H9 (cell line): Measurements from ENCODE around the gene GMPR. TPM values are rescaled to one million over a fixed set of nuclear protein-coding genes. Genes with fewer than 3 reads are reported as not detected.

Source experiments
- DNase-seq: peaks from one replicate; pipeline ENCODE4 v3.0.0-alpha.2; 2017
- H2AFZ ChIP-seq: one replicate; pipeline ENCODE4 v1.6.1; 2013; ENCODE audit warnings: mild to moderate bottlenecking, low read length, control low read depth, moderate library complexity
- H2AK5ac ChIP-seq: 2 replicates; pipeline ENCODE4 v1.6.1; 2013; ENCODE audit warnings: low read length, control low read depth, mixed read lengths; ENCODE audit not compliant: insufficient read length
- H2BK120ac ChIP-seq: one replicate; pipeline ENCODE4 v1.6.1; 2013; ENCODE audit warnings: low read depth, mild to moderate bottlenecking, low read length, control low read depth, inconsistent platforms; ENCODE audit not compliant: poor library complexity, severe bottlenecking
- H2BK12ac ChIP-seq: 2 replicates; pipeline ENCODE4 v1.6.1; 2013; ENCODE audit warnings: low read length, control low read depth, mixed read lengths, low read depth; ENCODE audit not compliant: insufficient read length
- H2BK15ac ChIP-seq: 2 replicates; pipeline ENCODE4 v1.6.1; 2013; ENCODE audit warnings: low read depth, low read length, control low read depth
- H2BK20ac ChIP-seq: one replicate; pipeline ENCODE4 v1.6.1; 2013; ENCODE audit warnings: low read depth, mild to moderate bottlenecking, low read length, control low read depth, inconsistent platforms; ENCODE audit not compliant: poor library complexity, severe bottlenecking
- H2BK5ac ChIP-seq: 2 replicates; pipeline ENCODE4 v1.6.1; 2013; ENCODE audit warnings: low read length, control low read depth, mixed read lengths; ENCODE audit not compliant: insufficient read length
- H3K14ac ChIP-seq: 2 replicates; pipeline ENCODE4 v1.6.1; 2013; ENCODE audit warnings: low read length, control low read depth; ENCODE audit not compliant: insufficient read depth
- H3K18ac ChIP-seq: 2 replicates; pipeline ENCODE4 v1.6.1; 2013; ENCODE audit warnings: low read depth, mild to moderate bottlenecking, mixed read lengths, low read length, control low read depth; ENCODE audit not compliant: insufficient read length
- H3K23ac ChIP-seq: 2 replicates; pipeline ENCODE4 v1.6.1; 2013; ENCODE audit warnings: low read length, control low read depth, mixed read lengths, low read depth; ENCODE audit not compliant: insufficient read length
- H3K23me2 ChIP-seq: 2 replicates; pipeline ENCODE4 v1.6.1; 2013; ENCODE audit warnings: low read depth, mild to moderate bottlenecking, mixed read lengths, low read length, control low read depth; ENCODE audit not compliant: insufficient read length, poor library complexity, severe bottlenecking
- H3K27ac ChIP-seq: 2 replicates; pipeline ENCODE4 v1.5.1; 2013; ENCODE audit warnings: low read length, control low read depth, mixed read lengths, low read depth; ENCODE audit not compliant: insufficient read length
- H3K27me3 ChIP-seq: 2 replicates; pipeline ENCODE4 v1.6.1; 2013; ENCODE audit warnings: low read length, control low read depth, inconsistent platforms; ENCODE audit not compliant: insufficient read depth
- H3K4ac ChIP-seq: 2 replicates; pipeline ENCODE4 v1.6.1; 2013; ENCODE audit warnings: low read depth, mild to moderate bottlenecking, control low read depth, inconsistent platforms, low read length, moderate library complexity
- H3K4me1 ChIP-seq: 2 replicates; pipeline ENCODE4 v1.6.1; 2013; ENCODE audit warnings: low read length, control low read depth, inconsistent platforms; ENCODE audit not compliant: insufficient read depth
- H3K4me2 ChIP-seq: 2 replicates; pipeline ENCODE4 v1.6.1; 2013; ENCODE audit warnings: low read length, control low read depth, mixed read lengths; ENCODE audit not compliant: insufficient read length, insufficient read depth
- H3K56ac ChIP-seq: 2 replicates; pipeline ENCODE4 v1.6.1; 2013; ENCODE audit warnings: low read depth, mild to moderate bottlenecking, mixed read lengths, low read length, control low read depth; ENCODE audit not compliant: insufficient read length
- H3K79me1 ChIP-seq: 2 replicates; pipeline ENCODE4 v1.6.1; 2013; ENCODE audit warnings: low read depth, mild to moderate bottlenecking, moderate library complexity, low read length, control low read depth, inconsistent platforms; ENCODE audit not compliant: insufficient read depth, poor library complexity, severe bottlenecking
- H3K79me2 ChIP-seq: 2 replicates; pipeline ENCODE4 v1.6.1; 2013; ENCODE audit warnings: low read length, control low read depth, inconsistent platforms; ENCODE audit not compliant: insufficient read depth
- H3K9ac ChIP-seq: 2 replicates; pipeline ENCODE4 v1.6.1; 2013; ENCODE audit warnings: low read length, control low read depth, mixed read lengths; ENCODE audit not compliant: insufficient read length; ENCODE audit errors: extremely low read depth
- H3K9me3 ChIP-seq: one replicate; pipeline ENCODE4 v1.6.1; 2013; ENCODE audit warnings: low read depth, low read length, inconsistent platforms; ENCODE audit not compliant: control insufficient read depth
- H3T11ph ChIP-seq: one replicate; pipeline ENCODE4 v1.6.1; 2013; ENCODE audit warnings: mild to moderate bottlenecking, low read length, control low read depth, inconsistent platforms
- H4K20me1 ChIP-seq: one replicate; pipeline ENCODE4 v1.6.1; 2013; ENCODE audit not compliant: control insufficient read depth, insufficient read length, insufficient read depth
- H4K5ac ChIP-seq: 2 replicates; pipeline ENCODE4 v1.6.1; 2013; ENCODE audit warnings: low read depth, mild to moderate bottlenecking, mixed read lengths, low read length, control low read depth; ENCODE audit not compliant: insufficient read length
- H4K8ac ChIP-seq: replicated peaks from 2 replicates; pipeline ENCODE4 v1.6.1; 2013; ENCODE audit warnings: low read length, control low read depth, mixed read lengths, low read depth; ENCODE audit not compliant: insufficient read length
- H4K91ac ChIP-seq: 2 replicates; pipeline ENCODE4 v1.6.1; 2013; ENCODE audit warnings: low read depth, mild to moderate bottlenecking, moderate library complexity, mixed read lengths, low read length, control low read depth; ENCODE audit not compliant: insufficient read length
- H3K27ac Mint-ChIP-seq, 3 experiments: 2 replicates in 2 of 3; 3 replicates in 1 of 3; pipeline ENCODE4 v1.8.0; 2020 to 2021; ENCODE audit warnings: mixed read lengths in 3 of 3, mild to moderate bottlenecking in 1 of 3, moderate library complexity in 1 of 3
- H3K27me3 Mint-ChIP-seq: 2 replicates; pipeline ENCODE4 v1.8.0; 2021; ENCODE audit warnings: low read depth, mild to moderate bottlenecking, moderate library complexity, mixed read lengths
- H3K36me3 Mint-ChIP-seq, 3 experiments: 2 replicates in 2 of 3; 3 replicates in 1 of 3; pipeline ENCODE4 v1.8.0; 2020 to 2021; ENCODE audit warnings: low read depth in 3 of 3, mixed read lengths in 3 of 3; ENCODE audit not compliant: insufficient read depth in 1 of 3
- H3K4me1 Mint-ChIP-seq, 2 experiments: 2 replicates each; pipeline ENCODE4 v1.8.0; 2020; ENCODE audit warnings: mixed read lengths in 2 of 2
- H3K4me3 Mint-ChIP-seq, 2 experiments: 2 replicates in 1 of 2; 3 replicates in 1 of 2; pipeline ENCODE4 v1.8.0; 2020 to 2021; ENCODE audit warnings: mild to moderate bottlenecking in 2 of 2, mixed read lengths in 2 of 2, moderate library complexity in 1 of 2
- H3K9me3 Mint-ChIP-seq, 2 experiments: 2 replicates in 1 of 2; 3 replicates in 1 of 2; pipeline ENCODE4 v1.8.0; 2020; ENCODE audit warnings: mild to moderate bottlenecking in 2 of 2, mixed read lengths in 2 of 2, moderate library complexity in 1 of 2
- CTCF ChIP-seq: fragments of 200-600 bp; sonication (generic); conservative IDR thresholded peaks from 3 replicates; pipeline ENCODE4 v1.8.0; 2021; ENCODE audit warnings: antibody characterized with exemption, mild to moderate bottlenecking
- WGBS: extraction: QIAGEN DNeasy Blood & Tissue Kit; methylation state at CpG from one replicate; pipeline ENCODE4 v1.1.7; 2013; ENCODE audit warnings: missing lambda C conversion rate, low lambda C conversion rate, mixed read lengths; ENCODE audit not compliant: insufficient read length; ENCODE audit errors: extremely low coverage; 5-methylcytosine and 5-hydroxymethylcytosine counted together
- total RNA-seq: library from RNA; stranded (reverse); gene quantifications from 2 replicates; pipeline ENCODE4 v1.2.1, GENCODE V29; 2021

GMPR gene
- total RNA-seq, 1 experiment from 2014 or later: 0.70 TPM

- no peaks in the 10 kb centered on the region for H3K9me3 ChIP-seq
- H3K9ac ChIP-seq: no peak overlapping the region
- peaks cover 46 to 50% of the 10 kb centered on the region in 2 experiments for H3K4me1 Mint-ChIP-seq
- H3K27me3 ChIP-seq: no peaks in the 10 kb centered on the region
- peaks cover 2% of the 10 kb centered on the region for H3K27me3 Mint-ChIP-seq
- H3K36me3 Mint-ChIP-seq: peaks cover 5 to 16% (median 6%) of the 10 kb centered on the region in 3 experiments; a peak in 4 of 7 replicates
- no peak overlapping the region for H2AK5ac ChIP-seq
- no peak overlapping the region for H3K56ac ChIP-seq
- peaks cover 2% of the 10 kb centered on the region; the same call in 1 of the 2 replicates for H3K4me1 ChIP-seq
- H3K18ac ChIP-seq: no peak overlapping the region
- no peak overlapping the region for H4K91ac ChIP-seq
- peaks cover 8 to 14% of the 10 kb centered on the region in 2 experiments; a peak in 3 of 5 replicates for H3K9me3 Mint-ChIP-seq
- no peak overlapping the region for H2BK120ac ChIP-seq
- H3K4me3 Mint-ChIP-seq: no peak overlapping the region
- no peak overlapping the region for H3T11ph ChIP-seq
- no peak overlapping the region for H2BK20ac ChIP-seq
- WGBS: no CpG with 5 or more reads among the region's 11 CpGs
- DNase-seq: no peak
- H4K5ac ChIP-seq: no peak overlapping the region
- no peak overlapping the region for H2BK15ac ChIP-seq
- no peak overlapping the region for H4K8ac ChIP-seq
- H3K23ac ChIP-seq: no peak overlapping the region
- no peaks in the 10 kb centered on the region for H3K79me1 ChIP-seq
- no peaks in the 10 kb centered on the region for H3K23me2 ChIP-seq
- no peaks in the 10 kb centered on the region for H4K20me1 ChIP-seq
- H3K27ac ChIP-seq: no peak overlapping the region
- H3K79me2 ChIP-seq: no peaks in the 10 kb centered on the region
- H3K27ac Mint-ChIP-seq: no peak overlapping the region
- no peak overlapping the region for H3K4me2 ChIP-seq
- no peak overlapping the region for H2BK5ac ChIP-seq
- H2AFZ ChIP-seq: no peak overlapping the region
- no peak for TF ChIP-seq CTCF
- no peak overlapping the region for H2BK12ac ChIP-seq
- H3K4ac ChIP-seq: no peak overlapping the region
- no peak overlapping the region for H3K14ac ChIP-seq
Measured at GRCh38 chr6:16321826-16322225, 83.4 kb downstream of the GMPR start.
